NCI-H748 (cell line): Measurements from ENCODE around the gene NEXN.

ENCODE experiments used
- DNase-seq: peaks from one replicate; lab custom pipeline; 2025; ENCODE audit not compliant: unreplicated experiment; lab: John Stamatoyannopoulos, UW

Gene NEXN

DNA sequence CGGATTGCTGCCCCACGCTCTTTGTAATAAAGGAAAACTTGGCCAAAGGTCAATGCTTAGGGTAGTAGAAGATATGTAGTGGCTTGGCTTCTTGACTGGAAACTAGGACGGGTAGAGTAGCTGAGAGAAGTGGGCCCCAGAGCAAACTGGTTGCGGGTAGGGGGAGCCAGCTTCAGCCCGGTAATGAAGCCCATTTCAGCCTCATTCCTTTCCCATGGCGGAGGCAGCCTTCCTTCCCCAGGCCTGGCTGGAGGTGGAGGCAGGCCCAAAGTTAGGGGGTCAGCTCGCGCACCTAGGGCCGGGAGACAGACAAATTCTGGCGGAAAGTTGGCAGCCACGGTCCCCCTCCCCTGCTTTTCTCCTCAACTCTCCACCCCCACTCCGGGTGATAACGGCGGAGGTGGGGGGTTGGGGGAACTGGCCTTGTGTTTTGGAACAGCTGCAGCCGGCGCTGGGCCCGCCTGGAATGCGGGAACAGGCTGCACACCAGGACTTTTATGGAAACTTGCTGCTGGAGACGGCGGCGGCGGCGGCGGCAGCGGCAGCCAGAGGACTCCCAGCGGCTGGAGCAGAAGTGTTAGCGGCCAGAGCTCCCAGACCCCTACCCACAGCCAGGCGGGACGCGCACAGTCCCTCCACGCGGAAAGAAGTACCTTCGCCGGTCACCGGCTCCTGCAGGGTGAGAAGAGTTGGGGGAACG lies at the start of gene NEXN:
NEXN (plus strand) TSS at position 544 of the 700 bp plus-strand sequence. CDS start 27,483 bp downstream, outside the sequence.
- DNase-seq: peak; percentile 57

DNA sequence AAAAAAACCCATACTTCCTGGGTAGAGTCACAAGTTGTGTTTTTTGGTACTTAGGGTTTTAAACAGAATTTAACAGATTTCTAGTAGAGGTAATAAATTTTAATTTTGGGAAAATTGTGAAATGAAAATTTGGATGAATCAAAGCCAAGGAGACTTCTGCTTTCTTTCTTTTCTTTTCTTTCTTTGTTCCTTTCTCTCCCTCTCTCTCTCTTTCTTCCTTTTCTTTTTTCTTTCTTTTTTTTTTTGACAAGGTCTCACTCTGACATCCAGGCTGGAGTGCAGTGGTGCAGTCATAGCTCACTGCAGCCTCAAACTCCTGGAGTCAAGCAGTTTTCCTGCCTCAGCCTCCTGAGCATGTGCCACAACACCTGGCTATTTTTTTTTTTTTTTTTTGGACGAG lies 46.9 kb upstream of the NEXN start:
- no peak for DNase-seq

- no peak for DNase-seq
These were observed 42.5 kb upstream of the NEXN start for GRCh38 chr1:77845951-77846350.

DNA sequence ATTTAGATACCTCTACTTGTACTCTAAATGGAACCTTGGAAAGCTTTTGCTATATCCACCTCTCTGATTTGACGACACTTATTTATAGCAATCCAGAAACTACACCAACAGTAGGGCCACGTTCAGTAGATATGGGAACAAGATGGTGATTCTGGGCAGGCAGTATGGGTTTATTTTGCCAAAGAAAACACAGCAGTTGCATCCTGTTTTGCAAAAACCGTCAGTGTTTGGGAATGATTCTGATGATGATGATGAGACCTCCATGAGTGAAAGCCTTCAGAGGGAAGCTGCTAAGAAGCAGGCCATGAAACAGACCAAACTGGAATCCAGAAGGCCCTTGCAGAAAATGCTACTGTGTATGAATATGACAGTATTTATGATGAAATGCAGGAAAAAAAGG lies 41.5 kb upstream of the NEXN start:
- no peak for DNase-seq

DNA sequence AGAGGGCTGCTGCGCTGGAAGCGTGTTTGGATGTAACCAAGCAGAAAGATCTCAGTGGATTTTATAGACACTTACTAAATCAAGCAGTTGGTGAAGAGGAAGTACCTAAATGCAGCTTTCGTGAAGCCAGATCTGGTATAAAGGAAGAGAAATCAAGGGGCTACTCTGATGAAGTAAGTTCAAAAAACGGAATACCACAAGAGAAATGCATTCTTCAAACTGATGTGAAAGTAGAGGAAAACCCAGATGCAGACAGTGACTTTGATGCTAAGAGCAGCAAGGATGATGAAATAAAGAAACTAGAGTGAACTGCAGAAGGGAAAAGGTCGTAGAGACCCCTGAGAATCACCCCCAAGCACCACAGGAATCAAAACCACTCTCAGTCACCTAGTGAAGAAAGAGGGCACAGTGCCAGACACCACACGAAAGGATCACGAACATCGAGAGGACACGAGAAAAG lies 40.8 kb upstream of the NEXN start:
- DNase-seq: no peak

DNA sequence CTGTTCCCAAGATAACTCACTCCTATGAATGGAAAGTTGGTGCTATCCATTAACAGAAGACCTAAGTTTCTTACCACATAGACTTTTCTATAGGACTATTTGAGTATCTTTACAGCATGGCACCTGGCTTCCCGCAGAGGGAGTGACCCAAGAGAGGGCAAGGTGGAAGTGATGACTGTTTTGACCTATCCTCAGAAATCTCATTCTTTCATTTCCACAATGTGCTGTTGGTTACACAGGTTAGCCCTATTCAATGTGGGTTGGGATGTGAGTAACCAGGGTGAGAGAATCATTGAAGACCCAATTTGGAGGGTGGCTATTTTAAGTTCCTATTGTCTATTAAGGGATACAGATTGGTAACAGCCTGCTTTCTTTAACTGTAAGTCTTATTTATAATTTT lies 38.3 kb upstream of the NEXN start:
- no peak for DNase-seq

DNA sequence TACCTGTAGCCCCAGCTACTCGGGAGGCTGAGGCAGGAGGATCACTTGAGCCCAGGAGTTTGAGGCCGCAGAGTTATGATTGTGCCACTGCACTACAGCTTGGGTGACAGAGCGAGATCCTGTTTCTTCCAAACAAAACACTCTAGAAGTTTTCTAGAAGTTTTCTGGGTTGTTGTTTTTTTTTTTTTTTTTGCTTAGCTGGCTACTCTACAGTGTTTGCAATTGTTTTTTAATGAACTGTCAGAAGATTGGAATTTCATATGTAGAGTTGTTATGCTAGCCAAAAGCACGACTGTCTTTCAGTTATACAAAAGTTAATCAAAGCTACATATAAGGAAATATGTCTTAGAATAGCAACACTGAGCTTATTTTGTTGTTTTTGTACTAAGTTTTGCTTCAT lies 30.9 kb upstream of the NEXN start:
- DNase-seq: no peak

DNA sequence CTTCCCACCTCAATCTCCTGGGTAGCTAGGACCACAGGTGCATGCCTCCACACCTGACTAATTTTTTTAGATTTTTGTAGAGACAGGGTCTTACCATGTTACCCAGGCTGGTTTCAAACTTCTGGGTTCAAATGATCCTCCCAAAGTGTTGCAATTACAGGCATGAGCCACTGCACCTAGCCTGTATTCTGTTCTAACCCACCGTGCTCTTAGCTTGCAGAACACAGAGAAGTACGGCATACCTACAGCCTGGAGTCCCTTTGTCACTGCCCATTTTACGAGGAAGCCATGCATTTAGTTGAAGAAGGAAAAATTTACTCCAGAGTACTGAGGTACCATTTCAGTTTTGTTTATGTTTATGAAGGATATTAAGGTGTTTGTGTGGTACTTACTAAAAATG lies 29.7 kb upstream of the NEXN start:
- no peak for DNase-seq

GRCh38 chr1:77859248-77859647 lies 29.2 kb upstream of the NEXN start:
- no peak for DNase-seq

DNA sequence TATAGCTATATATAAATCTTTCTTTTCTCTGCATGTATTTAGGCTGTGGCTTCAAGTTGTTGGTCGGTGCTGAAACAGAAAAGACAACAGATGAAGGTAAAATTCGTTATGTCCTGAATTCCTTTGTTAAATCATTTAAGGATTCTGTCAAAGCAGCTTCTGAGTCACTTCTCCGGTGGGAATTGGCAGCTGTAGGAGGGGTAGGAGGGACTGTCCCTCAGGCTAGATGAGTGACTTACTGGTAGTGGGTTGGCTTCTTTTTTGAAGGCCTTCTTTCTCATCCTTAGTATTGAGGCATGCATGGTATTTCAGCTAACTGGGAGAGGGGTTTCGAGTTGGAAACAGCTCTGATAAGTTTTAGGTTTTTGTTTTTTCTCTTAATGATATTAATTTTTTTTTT lies 22.1 kb upstream of the NEXN start:
- DNase-seq: no peak

- no peak for DNase-seq
These were observed 15.8 kb upstream of the NEXN start for GRCh38 chr1:77872645-77873044.

DNA sequence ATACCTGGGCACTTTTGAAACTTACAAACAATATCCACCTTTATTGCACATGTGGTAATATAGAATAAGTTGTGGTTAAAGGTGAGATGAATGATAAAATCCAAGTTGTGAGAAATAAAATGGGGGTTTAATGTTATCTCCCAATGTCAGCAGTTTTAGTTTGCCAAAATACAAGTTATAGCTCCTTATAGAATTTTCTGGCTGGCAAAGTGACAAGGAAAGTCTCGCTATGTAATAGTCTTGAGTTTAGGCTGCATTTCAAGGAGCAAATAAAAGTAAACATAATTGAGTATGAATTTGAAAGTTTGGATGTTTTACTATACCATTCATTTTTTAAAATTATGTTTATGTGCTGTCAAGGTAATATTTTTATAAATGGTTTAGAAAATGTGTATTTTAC lies 15.0 kb upstream of the NEXN start:
- DNase-seq: no peak

DNA sequence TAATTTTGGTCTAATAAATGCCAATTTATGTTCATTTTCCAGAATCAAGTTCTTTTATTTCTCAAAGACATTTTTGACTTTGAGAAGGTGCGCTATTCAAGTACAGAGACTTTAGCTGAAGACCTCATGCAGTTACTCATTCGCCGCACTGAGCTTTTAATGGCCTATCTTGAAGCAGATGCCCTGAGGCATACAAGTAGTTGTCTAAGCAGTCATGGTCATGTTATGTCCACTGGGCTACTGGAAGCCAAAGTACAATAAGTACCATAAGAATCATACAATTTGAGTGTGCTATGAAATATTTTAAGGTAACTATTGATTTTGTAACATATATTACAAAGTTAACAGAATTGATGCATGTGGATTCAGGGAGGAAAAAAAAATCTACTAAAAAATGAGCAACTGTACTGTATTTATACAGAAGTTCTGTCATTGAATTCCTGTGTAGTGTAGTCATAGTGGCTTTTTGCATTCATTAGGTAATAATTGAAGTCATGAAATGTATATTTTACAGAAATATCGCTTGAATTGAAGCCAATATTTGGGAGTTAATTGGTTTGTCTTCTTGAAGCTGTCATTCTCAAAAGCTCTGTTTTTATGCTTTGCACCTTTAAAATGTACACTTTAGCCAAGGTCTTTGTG lies 13.5 kb upstream of the NEXN start:
- no peak for DNase-seq

DNA sequence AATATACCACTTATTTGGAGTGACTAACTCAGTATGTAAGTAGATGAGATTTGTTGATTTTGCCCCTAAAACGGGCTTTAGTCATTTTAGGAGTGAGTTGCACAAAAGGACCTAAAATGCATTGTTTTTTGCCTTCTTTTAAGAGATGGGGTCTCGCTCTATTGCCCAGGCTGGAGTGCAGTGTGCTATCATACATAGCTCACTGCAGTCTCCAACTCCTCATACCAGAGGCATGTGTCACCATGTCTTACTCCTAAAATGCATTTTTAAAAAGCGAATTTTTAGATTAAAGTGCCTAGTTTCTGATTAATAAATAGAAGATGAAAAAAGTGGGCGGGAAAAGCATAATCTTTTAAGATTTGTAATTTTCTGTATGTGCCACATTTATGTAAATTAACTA lies 11.5 kb upstream of the NEXN start:
- no peak for DNase-seq

DNA sequence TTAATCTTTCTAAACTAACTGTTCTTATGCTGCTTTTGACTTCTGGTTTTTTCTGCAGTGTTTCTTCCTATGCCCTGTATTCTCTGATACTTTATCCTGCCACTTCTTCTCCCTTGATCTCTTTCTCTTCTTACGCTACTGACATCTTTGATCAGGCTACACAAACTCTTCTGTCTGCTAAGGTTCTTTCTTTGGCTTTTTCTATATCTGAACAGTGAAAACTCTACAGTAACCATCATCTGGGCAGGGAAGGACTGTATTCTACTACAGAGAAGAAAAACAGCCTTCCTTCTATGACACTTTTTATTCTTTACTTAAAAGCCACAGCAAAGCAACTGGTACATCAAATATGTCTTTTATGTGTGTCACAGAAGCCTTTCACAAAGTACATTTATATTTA lies 7.4 kb upstream of the NEXN start:
- no peak for DNase-seq

DNA sequence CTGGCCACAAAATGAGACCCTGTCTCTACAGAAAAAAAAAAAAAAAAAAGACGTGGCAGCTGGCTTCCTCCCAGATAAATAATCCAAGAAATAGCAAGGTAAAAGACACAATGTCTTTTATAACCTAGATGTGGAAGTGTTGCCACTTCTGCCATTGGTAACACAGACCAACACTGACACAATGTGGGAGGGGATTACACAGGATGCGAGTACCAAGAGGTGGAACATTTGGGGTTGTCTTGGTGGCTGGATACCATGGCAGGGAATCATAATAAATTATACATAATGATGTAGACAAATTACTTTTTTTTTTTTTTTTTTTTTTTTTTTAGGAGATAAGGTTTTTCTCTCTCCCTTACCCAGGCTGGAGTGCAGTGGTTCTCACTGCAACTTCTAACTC lies 6.0 kb upstream of the NEXN start:
- no peak for DNase-seq

DNA sequence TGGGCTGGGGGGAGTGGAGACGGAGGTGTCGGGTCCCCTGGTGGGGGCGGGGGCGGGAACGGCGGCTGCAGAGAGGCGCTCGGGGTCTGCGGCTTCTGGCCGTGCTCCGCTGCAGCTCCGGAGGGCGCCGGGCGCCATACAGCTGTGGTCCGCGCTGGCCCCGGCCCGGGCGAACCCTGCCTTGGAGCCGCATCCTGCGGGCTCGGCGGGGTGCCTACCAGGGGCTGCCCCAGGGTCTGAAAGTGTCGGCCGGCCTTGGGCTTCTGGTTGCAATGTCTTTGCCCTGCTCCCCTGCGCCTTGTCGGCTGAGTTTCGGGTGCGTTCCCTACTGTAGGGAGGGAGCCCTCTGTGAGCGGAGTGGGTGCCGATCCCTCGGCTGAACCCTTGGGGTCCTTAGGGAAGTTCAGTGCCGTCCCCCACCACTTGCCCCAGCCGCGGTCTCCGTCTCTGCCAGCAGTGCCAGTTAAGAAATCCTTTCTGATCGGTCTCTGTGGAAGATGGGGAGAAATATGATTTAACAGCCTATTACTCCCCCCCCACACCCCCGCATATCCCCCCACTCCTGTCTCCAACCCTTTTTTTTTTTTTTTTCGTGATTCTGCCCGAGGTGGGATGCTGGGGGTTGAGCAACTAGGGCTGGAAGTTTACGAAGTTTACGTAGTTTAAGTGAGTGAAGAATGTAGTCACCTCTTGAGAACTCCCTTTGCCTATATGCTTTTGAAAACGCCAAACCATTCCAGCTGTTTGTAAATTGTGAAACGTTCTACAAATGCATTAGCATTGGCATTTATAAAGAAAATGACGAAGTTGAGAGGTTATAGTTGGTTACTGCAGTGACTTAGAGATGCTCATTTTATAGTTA lies 588 bp downstream of the NEXN start:
- peak; percentile 57 for DNase-seq

GRCh38 chr1:77889671-77890070 lies 1.2 kb downstream of the NEXN start:
- no peak for DNase-seq

GRCh38 chr1:77891200-77891599 lies 2.8 kb downstream of the NEXN start:
- DNase-seq: no peak

GRCh38 chr1:77899647-77900320 lies 11.4 kb downstream of the NEXN start:
- no peak for DNase-seq

DNA sequence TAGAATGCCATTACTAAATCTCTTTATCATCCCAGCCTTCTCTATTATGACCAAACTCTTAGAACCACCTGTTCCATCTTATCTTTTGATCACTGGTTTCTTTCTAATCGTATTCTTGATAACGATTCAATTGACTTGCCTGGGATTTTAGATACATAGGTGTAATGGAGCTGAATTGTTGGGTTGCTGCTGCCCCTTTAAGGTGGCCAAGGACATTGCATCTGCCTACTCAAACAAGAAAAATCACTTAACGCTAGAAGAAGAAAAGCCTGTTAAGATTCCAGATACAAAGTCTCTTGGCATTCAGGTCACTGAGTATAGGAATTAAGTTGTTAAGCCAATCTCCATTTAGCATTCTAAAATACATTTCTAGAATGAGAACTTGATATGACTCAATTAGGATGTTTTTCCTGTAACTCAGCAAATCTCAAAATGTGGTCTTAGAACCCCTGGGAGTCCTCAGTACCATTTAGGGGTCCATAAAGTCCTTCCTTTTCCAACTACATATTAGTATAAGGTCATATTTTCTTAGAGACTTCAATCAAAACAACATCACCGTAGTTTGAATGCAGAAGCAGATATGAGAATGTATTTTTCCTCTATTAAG lies 12.4 kb downstream of the NEXN start:
- peak; percentile 58 for DNase-seq
